HepG2 (cell line): ENCODE data around the gene SLC23A3. TPM values are rescaled to one million over a fixed set of nuclear protein-coding genes. Genes with fewer than 3 reads are reported as not detected.

Experiments
- ATM ChIP-seq: fragments of 450-650 bp; IDR thresholded peaks from 2 replicates; pipeline ENCODE4 v1.7.1; 2017; ENCODE audit warnings: mild to moderate bottlenecking, borderline replicate concordance
- DNMT1 ChIP-seq: sonication (generic); formaldehyde crosslinking; IDR thresholded peaks from 2 replicates; pipeline ENCODE4 v1.5.1; 2020; ENCODE audit warnings: mild to moderate bottlenecking, missing genetic modification reagents
- ESRRA ChIP-seq: sonication (generic); formaldehyde crosslinking; IDR thresholded peaks from 2 replicates; pipeline ENCODE4 v1.5.1; 2020; ENCODE audit warnings: mild to moderate bottlenecking, low read depth, missing genetic modification reagents
- KMT2B ChIP-seq: IDR thresholded peaks from 2 replicates; pipeline ENCODE4 v1.6.1; 2016; ENCODE audit warnings: missing genetic modification reagents, missing compliant biosample characterization
- MBD4 ChIP-seq: IDR thresholded peaks from 2 replicates; pipeline ENCODE4 v1.6.1; 2012; ENCODE audit warnings: low read length, inconsistent platforms, borderline replicate concordance
- MED13 ChIP-seq: sonication (generic); formaldehyde crosslinking; IDR thresholded peaks from 2 replicates; pipeline ENCODE4 v1.5.0; 2020; ENCODE audit warnings: missing genetic modification reagents
- MTA3 ChIP-seq: sonication (generic); formaldehyde crosslinking; IDR thresholded peaks from 2 replicates; pipeline ENCODE4 v1.4.0; 2020; ENCODE audit warnings: missing genetic modification reagents
- NFIC ChIP-seq: IDR thresholded peaks from 2 replicates; pipeline ENCODE4 v1.6.1; 2012; ENCODE audit warnings: mild to moderate bottlenecking, low read length, inconsistent platforms
- NFKB2 ChIP-seq: sonication (generic); formaldehyde crosslinking; IDR thresholded peaks from 2 replicates; pipeline ENCODE4 v1.4.0; 2020; ENCODE audit warnings: missing genetic modification reagents, borderline replicate concordance
- SMC3 ChIP-seq: IDR thresholded peaks from 2 replicates; pipeline ENCODE4 v1.6.1; 2011; ENCODE audit warnings: low read length, improper control_type of control experiment
- SP2 ChIP-seq: sonication (generic); formaldehyde crosslinking; IDR thresholded peaks from 2 replicates; pipeline ENCODE4 v1.5.1; 2020; ENCODE audit warnings: mild to moderate bottlenecking, missing genetic modification reagents
- TCF12 ChIP-seq, 2 experiments: fragments of 450-650 bp in 1 of 2; sonication (generic) in 1 of 2; formaldehyde crosslinking in 1 of 2; IDR thresholded peaks; 2 replicates each; pipeline versions ENCODE4 v1.6.1 to v1.8.0; 2017 to 2022; ENCODE audit warnings: antibody characterized with exemption in 1 of 2, mild to moderate bottlenecking in 1 of 2, missing genetic modification reagents in 1 of 2, moderate library complexity in 1 of 2
- YEATS2 ChIP-seq: sonication (generic); formaldehyde crosslinking; IDR thresholded peaks from 2 replicates; pipeline ENCODE4 v1.4.0; 2020; ENCODE audit warnings: missing genetic modification reagents, borderline replicate concordance
- YEATS4 ChIP-seq: sonication (generic); formaldehyde crosslinking; IDR thresholded peaks from 2 replicates; pipeline ENCODE4 v1.4.0; 2020; ENCODE audit warnings: missing genetic modification reagents, borderline replicate concordance
- ZFP41 ChIP-seq: sonication (generic); formaldehyde crosslinking; IDR thresholded peaks from 2 replicates; pipeline ENCODE4 v1.4.0; 2020; ENCODE audit warnings: mild to moderate bottlenecking, missing genetic modification reagents, borderline replicate concordance
- ZFX ChIP-seq: sonication (generic); formaldehyde crosslinking; IDR thresholded peaks from 2 replicates; pipeline ENCODE4 v1.4.0; 2020; ENCODE audit warnings: mild to moderate bottlenecking, low read depth, missing genetic modification reagents, moderate library complexity
- ZNF121 ChIP-seq: sonication (generic); formaldehyde crosslinking; IDR thresholded peaks from 2 replicates; pipeline ENCODE4 v1.5.0; 2020; ENCODE audit warnings: mild to moderate bottlenecking, missing genetic modification reagents
- ZNF496 ChIP-seq: sonication (generic); formaldehyde crosslinking; IDR thresholded peaks from 2 replicates; pipeline ENCODE4 v1.8.1; 2023; ENCODE audit warnings: mild to moderate bottlenecking, moderate library complexity, missing genetic modification reagents; ENCODE audit not compliant: insufficient replicate concordance
- ZNF558 ChIP-seq: sonication (generic); formaldehyde crosslinking; IDR thresholded peaks from 2 replicates; pipeline ENCODE4 v1.9.0; 2022; ENCODE audit warnings: mild to moderate bottlenecking, missing genetic modification reagents, borderline replicate concordance
- ZNF670 ChIP-seq: sonication (generic); formaldehyde crosslinking; IDR thresholded peaks from 2 replicates; pipeline ENCODE4 v1.8.0; 2022; ENCODE audit warnings: mild to moderate bottlenecking, missing genetic modification reagents, borderline replicate concordance
- ZNF761 ChIP-seq: sonication (generic); formaldehyde crosslinking; conservative IDR thresholded peaks from 2 replicates; pipeline ENCODE4 v1.4.0; 2020; ENCODE audit warnings: mild to moderate bottlenecking, missing genetic modification reagents
- ZNF850 ChIP-seq: sonication (generic); formaldehyde crosslinking; conservative IDR thresholded peaks from 2 replicates; pipeline ENCODE4 v1.9.0; 2021; ENCODE audit warnings: mild to moderate bottlenecking, missing genetic modification reagents
- polyA plus RNA-seq, 8 experiments: library from polyadenylated mRNA; depleted of rRNA in 3 of 8; stranded (reverse) in 7 of 8; unstranded in 1 of 8; fragments of >200 nt; fragmentation: Illumina TruSeq in 4 of 8; extraction: Trizol in 4 of 8; gene quantifications; 2 replicates each; pipeline versions ENCODE4 v1.2.1 to v1.2.3, GENCODE V29; 2011 to 2016; ENCODE audit warnings: low read depth in 4 of 8, missing spikeins in 1 of 8, mixed read lengths in 1 of 8; ENCODE audit not compliant: insufficient read depth in 1 of 8
- total RNA-seq, 5 experiments: library from RNA; depleted of rRNA; stranded (reverse); fragments of >200 nt; fragmentation: Illumina TruSeq; extraction: Trizol; gene quantifications; 2 replicates each; pipeline ENCODE4 v1.2.3, GENCODE V29; 2016; ENCODE audit warnings: low read depth in 1 of 5
- TF ChIP-seq, protein P1 (sequence below): sonication (generic); formaldehyde crosslinking; IDR thresholded peaks from 2 replicates; pipeline ENCODE4 v1.4.0; 2020; ENCODE audit warnings: mild to moderate bottlenecking, missing genetic modification reagents
- TF ChIP-seq, protein P2 (sequence below): sonication (generic); formaldehyde crosslinking; IDR thresholded peaks from 2 replicates; pipeline ENCODE4 v1.4.0; 2020; ENCODE audit warnings: missing genetic modification reagents, mild to moderate bottlenecking, borderline replicate concordance
- TF ChIP-seq, protein P3 (sequence below): sonication (generic); formaldehyde crosslinking; IDR thresholded peaks from 2 replicates; pipeline ENCODE4 v1.4.0; 2020; ENCODE audit warnings: mild to moderate bottlenecking, missing genetic modification reagents
- TF ChIP-seq, protein P4 (sequence below): sonication (generic); formaldehyde crosslinking; conservative IDR thresholded peaks from 2 replicates; pipeline ENCODE4 v1.4.0; 2020; ENCODE audit warnings: missing genetic modification reagents

Gene SLC23A3
- total and polyA plus RNA-seq, 2 of the 13 experiments (the other 11 are each of a cell fraction or from before 2014, with no cell fraction given), result 0.38 to 0.78 TPM

DNA sequence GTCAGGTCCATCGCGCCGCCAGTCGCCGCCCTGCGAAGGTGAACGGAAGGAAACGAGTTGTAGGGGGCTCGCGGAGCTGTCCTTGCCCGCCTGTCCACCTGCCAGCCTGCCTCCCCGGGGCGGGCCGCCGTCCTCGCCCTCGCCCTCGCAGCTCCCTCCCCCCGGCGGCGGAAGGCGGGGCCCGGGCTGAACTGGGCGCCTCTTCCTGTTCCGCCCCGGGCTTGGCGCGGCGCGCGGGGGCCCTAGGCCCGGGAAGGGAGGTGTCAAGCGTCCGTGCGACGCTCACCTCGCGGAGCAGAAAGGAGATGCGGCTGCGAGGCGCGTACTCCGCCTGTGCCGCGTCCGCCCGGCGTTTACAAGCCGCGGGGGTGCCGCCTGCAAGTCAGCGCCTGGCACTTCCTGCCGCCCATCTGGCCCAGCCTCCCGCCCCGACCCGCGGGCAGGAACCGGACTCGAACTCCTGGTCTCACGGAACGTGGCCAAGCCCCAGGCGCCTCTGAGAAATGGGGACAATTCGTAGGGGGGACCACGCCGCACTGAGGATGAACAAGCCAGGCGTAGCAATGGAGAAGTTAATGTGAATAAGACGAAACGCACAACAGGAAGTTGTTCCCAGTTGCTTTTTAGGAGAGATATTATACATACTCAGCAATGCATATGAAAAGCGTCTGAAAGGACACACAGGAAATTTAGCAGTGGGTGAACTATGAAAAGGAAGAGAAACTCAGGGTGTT is 7.2 kb upstream of the SLC23A3 start, which contains the start of gene CNPPD1 (continued):
- TF ChIP-seq MED13 (CRISPR knock-in tag) (peak; percentile 59; the same call in 1 of the 2 replicates), YEATS2 (peak; percentile 46; the same call in 1 of the 2 replicates), DNMT1 (CRISPR knock-in tag) (peak; percentile 94), ZNF558 (CRISPR knock-in tag) (peak; percentile 96), KMT2B (CRISPR knock-in tag) (no peak; the same call in none of the 2 replicates), MBD4 (no peak), YEATS4 (CRISPR knock-in tag) (peak; percentile 98), SP2 (CRISPR knock-in tag) (peak; percentile 74), ATM (no peak), ZFX (peak; percentile 92), ZNF496 (peak; percentile 51), ESRRA (no peak; the same call in none of the 2 replicates), ZNF761 (CRISPR knock-in tag) (peak; percentile 96), NFIC (no peak), SMC3 (no peak), ZNF850 (peak; percentile 98), ZNF121 (peak; percentile 82), ZFP41 (CRISPR knock-in tag) (no peak; the same call in 1 of the 2 replicates), MTA3 (CRISPR knock-in tag) (no peak), NFKB2 (peak; percentile 99), TCF12 (IDR thresholded peaks at IDR 0.05) (no peak), TCF12 (CRISPR knock-in tag; IDR thresholded peaks at IDR 0.05) (peak; percentile 89), ZNF670 (CRISPR knock-in tag) (peak; percentile 98)
- TF ChIP-seq, protein P1, sequence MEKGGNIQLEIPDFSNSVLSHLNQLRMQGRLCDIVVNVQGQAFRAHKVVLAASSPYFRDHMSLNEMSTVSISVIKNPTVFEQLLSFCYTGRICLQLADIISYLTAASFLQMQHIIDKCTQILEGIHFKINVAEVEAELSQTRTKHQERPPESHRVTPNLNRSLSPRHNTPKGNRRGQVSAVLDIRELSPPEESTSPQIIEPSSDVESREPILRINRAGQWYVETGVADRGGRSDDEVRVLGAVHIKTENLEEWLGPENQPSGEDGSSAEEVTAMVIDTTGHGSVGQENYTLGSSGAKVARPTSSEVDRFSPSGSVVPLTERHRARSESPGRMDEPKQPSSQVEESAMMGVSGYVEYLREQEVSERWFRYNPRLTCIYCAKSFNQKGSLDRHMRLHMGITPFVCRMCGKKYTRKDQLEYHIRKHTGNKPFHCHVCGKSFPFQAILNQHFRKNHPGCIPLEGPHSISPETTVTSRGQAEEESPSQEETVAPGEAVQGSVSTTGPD, result no peak
- TF ChIP-seq, protein P2, sequence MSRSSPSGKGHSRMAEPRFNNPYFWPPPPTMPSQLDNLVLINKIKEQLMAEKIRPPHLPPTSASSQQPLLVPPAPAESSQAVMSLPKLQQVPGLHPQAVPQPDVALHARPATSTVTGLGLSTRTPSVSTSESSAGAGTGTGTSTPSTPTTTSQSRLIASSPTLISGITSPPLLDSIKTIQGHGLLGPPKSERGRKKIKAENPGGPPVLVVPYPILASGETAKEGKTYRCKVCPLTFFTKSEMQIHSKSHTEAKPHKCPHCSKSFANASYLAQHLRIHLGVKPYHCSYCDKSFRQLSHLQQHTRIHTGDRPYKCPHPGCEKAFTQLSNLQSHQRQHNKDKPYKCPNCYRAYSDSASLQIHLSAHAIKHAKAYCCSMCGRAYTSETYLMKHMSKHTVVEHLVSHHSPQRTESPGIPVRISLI, result peak; percentile 59; the same call in 1 of the 2 replicates
- TF ChIP-seq, protein P3, sequence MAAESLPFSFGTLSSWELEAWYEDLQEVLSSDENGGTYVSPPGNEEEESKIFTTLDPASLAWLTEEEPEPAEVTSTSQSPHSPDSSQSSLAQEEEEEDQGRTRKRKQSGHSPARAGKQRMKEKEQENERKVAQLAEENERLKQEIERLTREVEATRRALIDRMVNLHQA, result no peak
- TF ChIP-seq, protein P4, sequence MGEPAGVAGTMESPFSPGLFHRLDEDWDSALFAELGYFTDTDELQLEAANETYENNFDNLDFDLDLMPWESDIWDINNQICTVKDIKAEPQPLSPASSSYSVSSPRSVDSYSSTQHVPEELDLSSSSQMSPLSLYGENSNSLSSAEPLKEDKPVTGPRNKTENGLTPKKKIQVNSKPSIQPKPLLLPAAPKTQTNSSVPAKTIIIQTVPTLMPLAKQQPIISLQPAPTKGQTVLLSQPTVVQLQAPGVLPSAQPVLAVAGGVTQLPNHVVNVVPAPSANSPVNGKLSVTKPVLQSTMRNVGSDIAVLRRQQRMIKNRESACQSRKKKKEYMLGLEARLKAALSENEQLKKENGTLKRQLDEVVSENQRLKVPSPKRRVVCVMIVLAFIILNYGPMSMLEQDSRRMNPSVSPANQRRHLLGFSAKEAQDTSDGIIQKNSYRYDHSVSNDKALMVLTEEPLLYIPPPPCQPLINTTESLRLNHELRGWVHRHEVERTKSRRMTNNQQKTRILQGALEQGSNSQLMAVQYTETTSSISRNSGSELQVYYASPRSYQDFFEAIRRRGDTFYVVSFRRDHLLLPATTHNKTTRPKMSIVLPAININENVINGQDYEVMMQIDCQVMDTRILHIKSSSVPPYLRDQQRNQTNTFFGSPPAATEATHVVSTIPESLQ (CRISPR knock-in tag), result no peak; the same call in none of the 2 replicates
